HG03103 (cell line): ENCODE data around the gene SLX4IP.
A peak's percentile ranks its signal among the peaks of the same experiment; 100 is the strongest.

Experiments
- ATAC-seq: cut with Tn5 transposase; IDR thresholded peaks from one replicate; pipeline ENCODE4 v1.9.1; 2021; ENCODE audit warnings: low read depth; ENCODE audit not compliant: unreplicated experiment

SLX4IP gene

DNA sequence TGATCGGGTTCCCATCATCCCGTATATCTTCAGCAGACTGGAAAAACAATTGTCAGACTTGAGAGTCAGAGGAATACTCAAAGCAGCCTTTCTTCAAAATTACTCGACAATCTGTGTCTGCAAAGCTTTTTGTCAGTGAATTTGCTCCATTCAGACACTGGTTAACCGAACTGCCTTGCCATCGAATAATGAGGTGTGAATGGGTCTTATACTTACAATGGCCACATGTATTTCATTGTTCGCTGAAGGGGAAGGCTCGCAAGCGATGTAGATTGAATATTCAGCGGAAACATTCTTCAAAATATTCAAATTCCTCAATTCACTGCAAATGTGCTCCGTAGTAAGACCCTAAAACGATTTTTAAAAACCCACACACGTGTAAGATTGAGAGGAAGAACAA, 205.8 kb downstream of the SLX4IP start:
- ATAC-seq: no peak

DNA sequence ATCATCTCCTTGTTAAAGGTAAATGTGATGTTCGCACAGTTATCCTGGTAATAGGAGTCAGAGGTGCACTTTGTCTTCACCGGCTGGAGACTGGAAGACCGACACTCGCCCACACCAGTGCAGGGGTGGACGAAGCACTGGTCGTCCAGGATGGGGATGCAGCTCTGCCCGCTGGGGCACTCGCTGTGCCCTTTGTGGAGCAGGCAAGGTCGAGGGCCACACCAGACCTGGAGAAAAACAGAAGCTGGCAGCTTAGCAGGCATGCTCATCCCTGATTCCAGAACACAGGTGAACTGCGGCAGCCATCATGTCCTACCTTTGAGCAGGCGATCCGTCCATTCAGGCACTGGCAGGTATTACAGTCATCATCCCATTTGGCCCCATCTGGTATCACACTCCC, 206.4 kb downstream of the SLX4IP start:
- ATAC-seq: no peak

DNA sequence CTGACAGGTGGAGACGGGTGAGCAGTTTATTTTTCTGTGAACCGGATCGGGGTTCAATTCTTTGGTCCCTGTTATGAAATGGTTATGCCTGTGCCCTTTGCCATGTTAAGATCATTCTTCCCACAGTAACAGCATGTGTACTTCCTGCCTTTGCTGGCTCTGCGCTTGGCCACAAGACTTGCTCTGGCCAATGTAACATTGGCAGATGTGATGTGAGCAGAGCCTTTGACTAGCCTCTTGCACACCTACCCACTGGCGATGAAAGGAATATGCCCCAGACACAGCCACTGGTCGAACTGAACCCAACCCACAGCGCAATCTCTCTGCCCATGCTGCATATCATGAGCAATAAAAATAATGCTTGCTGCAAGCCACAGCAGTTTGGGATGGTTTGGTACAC, 206.8 kb downstream of the SLX4IP start:
- no peak for ATAC-seq

DNA sequence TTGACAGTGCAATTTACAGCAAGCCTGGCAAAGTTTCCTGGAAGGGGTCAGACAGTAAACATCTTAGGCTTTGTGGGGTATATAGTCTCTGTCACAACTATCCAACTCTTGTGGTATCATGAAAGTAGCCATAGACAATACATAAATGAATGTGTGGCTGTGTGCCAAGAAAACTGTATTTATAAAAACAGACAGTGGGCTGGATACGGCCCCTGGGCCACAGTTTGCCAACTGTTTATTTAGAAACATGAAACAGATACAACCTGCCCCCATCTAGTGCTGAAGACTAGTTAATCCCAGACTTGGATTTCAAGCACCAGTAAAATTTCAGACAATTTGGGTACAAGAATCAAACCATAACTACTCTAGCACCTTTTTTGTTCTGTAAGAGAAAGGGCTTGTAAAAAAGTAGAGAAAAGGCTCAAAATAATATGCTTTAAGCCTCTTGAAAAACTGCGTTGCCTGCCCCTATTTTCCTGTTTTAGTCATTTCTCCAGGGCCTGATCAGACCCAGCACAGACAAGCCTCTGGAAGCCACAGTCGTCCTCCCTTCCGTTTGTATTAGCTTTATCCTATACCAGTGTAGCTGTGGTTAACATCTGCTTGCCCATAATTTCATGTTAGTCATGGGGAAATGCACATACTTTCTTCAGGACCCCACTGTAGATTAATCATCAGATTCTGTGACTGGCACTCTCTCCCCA, 207.9 kb downstream of the SLX4IP start:
- ATAC-seq: no peak

DNA sequence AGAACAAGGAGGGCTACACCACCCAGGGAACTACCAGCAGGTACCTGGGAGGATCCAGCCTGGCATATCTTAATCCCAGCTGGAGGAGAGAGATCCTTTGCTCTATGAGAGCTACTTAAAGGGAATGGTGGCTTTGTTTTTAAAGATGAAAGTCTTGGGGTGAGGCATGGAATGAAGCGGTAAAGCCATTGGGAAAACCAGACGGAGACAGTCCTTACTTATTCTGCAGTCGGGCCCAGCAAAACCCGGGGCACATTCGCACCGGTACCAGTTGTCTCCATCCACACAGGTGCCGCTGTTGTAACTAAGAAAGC, 208.4 kb downstream of the SLX4IP start:
- no peak for ATAC-seq

DNA sequence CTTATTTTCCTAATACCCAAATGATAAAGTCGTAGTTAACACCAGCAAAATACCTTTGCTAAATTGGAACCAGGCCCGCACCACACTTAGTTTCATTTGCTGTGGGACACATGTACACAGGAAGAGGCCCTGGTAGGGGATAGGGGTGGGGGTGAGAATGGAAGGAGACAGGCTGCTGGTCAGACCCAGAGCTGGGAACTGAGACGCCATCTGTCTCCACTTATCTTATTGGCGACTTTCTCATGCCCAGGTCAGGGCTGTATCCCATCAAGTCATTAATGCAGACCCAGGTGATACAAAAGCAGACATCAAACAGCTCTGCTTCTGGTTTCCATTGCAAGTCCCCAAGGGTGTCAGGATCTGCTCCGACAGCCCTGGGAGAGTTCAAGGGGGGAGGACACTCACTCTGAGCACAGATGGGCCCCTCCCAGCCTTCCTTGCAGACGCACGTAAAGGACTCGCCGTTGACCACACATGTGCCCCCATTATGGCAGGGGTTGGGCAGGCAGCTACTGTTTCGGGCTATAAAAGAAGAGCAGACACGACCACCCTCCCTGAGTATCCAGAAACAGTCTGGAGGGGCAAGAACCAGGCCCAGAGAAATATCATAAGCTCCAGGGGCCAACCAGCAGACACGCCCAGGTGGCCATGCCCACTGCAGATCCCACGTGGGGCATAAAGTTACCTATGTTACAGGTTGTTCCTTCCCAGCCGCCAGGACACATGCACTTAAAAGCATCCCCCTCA, 209.5 kb downstream of the SLX4IP start:
- ATAC-seq: no peak

DNA sequence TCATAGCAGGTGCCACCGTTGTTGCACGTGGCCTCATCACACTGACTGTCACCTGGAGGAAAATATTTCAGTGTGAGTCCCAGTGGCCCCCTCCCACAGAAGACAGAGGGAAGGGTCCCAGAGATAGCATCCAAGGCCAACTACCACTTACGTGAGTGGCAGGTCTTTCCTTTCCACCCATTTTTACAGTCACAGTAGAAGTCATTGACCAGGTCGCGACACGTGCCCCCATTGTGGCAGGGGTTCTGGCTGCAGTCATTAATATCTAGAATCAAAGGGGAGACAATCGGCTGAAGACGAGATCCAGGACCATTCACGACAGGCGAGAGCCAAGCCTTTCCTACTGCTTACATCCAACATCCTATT, 210.1 kb downstream of the SLX4IP start:
- no peak for ATAC-seq

DNA sequence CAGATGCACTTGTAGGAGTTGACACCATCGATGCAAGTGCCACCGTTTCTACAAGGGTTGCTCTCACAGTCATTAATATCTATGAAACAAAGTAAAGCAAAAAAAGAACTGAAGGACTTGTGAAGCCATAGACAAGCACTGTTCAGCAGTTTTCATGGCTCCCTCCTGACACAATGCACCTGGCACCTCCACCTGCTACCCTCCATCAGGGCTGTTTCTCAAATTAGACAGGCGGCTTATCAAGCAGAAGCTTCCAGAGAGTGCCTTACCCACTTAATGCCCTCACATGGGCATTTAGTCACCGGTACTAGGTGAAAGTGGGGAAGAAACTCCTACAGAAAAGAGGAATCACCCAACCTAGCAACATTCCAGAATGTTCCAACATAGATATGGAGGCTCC, 210.9 kb downstream of the SLX4IP start:
- ATAC-seq: no peak

DNA sequence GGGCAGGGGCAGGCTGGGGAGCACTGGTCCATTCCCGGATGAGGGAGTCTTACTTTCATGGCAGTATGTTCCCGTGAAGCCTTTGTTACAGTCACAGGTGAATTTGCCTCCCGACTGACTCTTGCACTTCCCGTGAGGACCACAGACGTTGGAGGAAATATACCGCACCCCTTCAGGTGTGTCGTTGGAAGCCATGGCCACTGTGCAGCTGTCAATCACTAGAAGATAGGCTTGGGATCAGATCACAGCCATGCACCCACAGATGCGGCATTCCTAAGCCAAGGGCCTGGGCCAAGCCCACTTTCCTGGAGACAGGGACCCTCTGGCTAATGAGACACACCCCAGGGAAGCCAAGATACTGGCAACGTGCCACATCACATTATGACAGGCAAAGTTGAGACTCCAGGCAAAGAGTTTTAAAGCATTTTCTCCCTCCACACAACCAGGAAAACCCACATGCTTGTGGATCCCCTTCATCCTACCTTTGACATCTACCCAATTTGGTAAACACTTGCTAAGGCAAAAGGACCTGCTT, 211.8 kb downstream of the SLX4IP start:
- ATAC-seq: no peak

DNA sequence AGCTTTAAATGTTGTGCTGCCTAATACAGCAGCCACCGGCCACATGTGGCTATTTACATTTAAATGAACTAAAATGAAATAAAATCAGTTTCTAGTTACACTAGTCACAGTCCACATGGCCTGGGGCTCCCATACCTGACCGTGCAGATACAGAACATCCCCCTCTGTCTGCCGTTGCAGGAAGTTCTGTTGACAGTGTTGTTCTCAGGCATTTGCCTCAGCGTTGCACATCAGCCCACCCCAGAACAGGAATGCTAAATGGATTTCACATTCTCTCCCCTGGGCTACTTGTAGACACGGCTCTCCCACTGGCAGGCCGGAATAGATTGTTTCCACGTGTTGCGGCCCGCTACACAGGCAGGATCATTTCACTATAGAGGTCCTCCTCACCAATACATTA, 212.4 kb downstream of the SLX4IP start:
- peak; percentile 61 for ATAC-seq

DNA sequence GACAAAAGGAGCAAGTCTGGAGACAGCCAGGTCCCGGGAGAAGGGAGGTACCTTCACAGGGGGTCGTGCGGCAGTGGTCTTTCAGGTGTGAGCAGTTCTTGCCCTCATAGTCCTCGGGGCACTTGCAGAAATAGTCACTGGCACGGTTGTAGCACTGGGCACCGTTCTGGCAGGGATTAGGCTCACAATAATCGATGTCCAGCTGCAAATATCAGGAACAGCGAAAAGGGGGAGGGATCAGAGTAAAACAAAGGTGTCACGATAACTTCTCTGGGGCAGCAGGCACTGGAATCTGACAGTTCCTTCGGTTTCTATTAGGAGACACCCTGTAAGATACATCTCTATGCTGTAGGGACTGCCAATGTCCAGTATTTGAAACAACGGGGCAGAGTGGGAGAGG, 212.8 kb downstream of the SLX4IP start:
- ATAC-seq: no peak

DNA sequence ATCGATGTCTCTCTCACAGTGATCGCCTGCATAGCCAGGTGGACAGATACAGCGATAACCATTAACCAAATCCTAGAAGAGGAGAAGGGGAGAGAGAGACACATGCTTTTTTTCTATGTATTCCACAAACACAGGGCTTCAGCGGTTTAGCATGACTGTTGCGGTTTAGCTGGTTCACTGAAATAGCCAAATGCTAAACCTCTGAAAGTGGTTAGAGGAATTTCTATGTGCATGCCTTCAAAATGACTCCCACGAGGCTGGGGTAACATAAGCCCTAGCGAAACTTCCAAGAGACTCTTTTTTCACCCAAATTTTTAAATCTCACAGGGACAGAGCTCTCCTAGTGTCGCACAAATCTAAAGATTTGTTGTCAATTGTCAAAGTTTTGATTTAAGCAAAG, 213.5 kb downstream of the SLX4IP start:
- no peak for ATAC-seq

DNA sequence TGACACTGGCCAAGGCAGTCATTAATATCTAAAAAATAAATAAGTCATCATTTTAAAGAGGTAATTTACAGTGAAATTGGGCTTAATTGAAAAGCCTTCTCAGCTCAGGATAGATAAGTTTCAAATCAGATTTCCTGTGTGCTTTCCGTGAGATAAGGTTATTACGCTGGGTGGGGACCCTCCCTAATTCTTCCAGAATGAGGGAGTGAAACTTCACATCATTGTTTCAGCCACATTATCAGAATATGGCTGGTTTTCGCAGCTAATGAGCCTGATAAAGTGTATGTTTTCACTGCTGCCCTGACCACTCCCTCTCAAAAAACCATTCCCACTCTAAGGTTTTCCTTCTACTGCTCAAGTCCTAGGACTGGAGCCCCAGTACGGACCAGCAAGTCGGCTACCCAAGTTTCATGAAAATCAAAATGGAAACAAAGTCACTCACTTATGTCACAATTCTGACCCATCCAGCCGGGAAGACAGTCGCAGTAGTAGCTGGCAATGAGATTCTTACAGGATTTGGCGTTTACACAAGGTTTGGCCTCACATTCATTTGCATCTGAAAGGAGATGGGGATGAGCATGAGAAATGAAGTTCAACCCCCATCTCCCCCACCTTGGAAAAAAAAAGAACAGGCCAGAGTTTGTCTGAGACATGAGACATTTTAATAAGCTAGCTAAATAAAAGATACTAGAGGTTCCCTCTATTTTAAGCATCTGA, 214.1 kb downstream of the SLX4IP start:
- no peak for ATAC-seq

DNA sequence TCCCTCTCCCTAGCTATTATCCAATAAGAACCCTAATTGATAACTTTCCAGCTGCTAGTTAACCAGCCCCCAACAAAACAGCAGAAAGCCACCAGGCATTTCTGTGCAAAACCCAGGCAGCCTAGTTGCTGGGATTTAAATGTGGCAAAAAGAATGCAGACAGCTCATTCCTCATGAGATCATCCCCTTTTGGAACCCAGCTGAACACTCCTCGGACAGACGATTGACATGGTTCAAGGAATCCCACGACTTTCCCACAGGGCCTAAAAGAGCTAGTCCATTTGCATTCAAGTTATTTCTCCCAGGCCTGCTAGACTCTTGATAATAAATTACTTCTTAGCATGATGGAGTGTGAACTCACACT, 214.7 kb downstream of the SLX4IP start:
- no peak for ATAC-seq

DNA sequence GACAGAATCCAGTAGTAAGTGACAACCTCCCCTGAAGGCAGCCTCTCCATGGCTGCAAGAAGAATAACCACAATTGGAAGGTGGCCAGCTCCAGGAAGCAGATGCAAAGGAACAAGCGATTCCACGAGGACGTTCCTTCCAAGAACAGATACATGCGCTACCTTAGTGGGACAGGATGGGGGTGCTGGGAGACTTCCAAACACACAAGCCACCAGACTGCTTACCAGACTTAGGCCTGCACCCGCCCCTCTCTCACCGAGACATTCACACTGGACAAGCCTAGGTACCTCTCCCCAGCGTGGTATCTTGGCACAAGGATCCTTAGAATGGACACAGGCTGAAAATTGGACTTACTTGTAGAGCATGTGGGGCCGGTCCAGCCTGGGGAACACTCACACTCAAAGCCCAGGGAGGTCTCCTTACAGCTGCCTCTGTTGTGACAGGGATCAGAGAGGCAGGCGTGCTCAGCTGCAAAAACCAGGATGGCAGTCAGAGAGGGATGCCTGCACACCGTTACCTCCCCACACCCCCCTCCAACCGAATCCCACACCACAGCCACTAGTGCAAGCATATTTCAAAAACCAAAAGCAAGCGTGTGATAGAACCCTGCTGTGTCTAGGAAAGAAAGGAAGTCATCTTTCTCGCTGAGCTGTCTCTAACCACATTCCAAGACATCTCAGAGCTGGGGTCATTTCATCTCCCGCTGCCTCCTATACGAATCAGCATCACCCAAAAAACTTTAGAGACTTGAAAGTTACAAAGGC, 216.3 kb downstream of the SLX4IP start:
- no peak for ATAC-seq

DNA sequence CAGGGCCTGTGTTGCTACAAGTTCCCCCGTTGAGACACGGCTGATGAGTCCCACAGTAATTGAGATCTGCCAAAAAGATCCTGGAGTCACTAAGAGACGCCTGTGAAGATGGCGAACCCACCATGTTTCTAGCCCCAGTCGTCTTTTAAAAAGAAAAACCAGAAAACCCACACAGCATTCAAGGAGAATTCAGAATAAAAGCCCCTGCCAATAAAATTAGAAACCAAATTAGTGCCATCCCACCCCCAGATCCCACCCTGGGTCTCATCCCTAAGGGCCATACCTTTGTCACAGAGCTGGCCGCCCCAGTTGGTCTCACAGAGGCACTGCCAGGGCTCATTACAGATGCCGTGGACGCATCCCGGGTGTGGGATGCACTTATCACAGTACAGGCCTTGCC, 217.1 kb downstream of the SLX4IP start:
- ATAC-seq: no peak

DNA sequence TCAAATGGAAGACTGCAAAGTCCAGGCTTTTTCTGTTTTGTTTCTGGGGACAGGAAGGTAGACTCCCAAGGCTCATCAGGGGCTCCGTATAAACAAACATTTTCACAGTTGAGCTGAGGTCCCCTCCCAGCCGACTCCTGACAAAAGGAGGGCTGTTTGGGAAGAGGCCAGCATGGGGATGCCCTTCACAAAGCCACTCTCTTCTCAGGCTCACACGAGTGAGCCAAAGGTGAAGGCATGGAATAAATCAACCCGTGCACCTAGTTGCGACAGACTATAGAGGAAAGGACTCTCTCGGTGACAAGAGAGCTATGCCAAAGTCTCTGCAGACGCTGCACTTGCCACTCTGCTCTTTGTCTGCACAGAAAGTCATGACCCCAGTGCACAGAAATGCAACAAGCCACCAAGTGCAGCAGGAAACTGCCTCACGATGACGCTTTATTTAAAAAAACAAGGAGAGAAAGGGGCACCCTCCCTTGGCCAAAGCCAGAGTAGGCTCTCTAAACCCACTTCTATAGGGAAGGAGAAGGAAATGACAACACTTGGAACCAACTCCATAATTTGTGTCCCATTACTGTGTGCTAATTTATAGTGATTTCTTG, 217.7 kb downstream of the SLX4IP start:
- ATAC-seq: no peak

DNA sequence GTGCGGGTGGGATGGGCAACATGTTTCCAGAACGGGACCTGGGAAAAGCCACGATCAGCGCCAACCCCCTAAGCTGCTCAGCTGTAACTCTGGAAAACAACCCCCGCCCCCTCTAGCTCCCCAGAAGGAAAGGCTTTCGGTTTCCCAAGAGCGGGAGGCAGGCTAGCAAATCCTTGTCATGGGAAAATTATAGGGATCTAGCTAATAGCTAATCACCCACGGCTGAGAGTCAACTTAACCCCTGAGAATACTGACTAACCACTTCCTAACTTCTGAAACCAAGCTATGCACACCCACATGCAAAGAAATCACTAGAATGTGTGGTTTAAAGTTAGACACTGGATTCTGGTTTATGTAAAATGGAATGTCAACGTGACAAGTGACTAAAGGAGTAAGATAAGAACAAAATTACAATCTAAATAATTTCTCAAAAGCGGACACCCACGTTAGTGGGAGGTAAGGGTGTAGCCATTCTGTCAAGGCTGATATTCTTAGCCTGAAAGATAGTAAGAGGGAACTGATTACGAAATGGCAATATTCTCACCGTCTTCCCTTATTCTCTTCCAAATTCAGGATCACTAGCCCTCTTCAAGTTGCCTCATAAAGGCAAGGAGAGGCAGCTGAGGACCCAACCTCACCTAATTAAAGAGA, 218.6 kb downstream of the SLX4IP start:
- ATAC-seq: peak; percentile 43

DNA sequence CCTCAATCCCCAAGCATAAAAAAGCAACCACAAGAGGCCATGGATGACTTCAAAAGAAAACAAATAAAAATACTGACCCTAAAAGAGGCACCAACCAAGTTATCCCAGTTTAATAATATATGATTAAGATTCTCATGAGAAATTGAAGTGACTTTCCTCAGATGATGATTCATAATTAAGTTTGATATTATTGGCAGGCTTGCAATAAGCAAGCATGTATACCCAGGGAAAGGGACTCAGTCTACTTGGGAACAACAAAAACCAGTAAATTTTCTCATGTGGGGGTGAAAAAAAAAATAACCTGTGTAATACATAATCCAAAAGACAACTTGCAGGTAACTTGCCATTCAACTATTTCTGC, 219.1 kb downstream of the SLX4IP start:
- no peak for ATAC-seq

DNA sequence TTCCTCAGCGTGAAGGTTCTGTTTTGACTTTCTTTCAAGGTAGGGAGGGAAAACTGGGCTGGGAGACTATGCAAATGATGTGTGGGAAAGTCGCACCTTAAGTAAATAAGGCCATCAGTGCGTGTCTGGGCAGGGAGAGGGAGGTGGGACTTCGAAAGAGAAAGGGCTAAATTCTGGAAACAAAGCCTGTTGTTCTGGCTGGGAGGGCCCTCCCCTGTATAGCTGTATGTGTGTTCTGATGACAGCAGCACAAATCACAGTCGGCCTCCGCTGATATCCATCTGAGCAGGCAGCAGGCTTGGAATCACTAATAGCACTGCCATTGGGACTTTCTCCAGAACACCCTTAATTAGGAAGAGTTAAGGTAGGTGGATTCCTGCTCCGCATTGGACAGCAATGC, 219.5 kb downstream of the SLX4IP start:
- ATAC-seq: no peak
